GM03348 (cell line): Measurements from ENCODE around the gene SLC35D3.
"Not testable (repeated sequence)": the region's sequence is repeated elsewhere in the genome, so short reads cannot be mapped to it uniquely, and the experiment has no call there.

Experiments
- DNase-seq: peaks from one replicate; pipeline ENCODE4 v3.0.0; 2012; ENCODE audit warnings: low spot score

SLC35D3 gene

DNA sequence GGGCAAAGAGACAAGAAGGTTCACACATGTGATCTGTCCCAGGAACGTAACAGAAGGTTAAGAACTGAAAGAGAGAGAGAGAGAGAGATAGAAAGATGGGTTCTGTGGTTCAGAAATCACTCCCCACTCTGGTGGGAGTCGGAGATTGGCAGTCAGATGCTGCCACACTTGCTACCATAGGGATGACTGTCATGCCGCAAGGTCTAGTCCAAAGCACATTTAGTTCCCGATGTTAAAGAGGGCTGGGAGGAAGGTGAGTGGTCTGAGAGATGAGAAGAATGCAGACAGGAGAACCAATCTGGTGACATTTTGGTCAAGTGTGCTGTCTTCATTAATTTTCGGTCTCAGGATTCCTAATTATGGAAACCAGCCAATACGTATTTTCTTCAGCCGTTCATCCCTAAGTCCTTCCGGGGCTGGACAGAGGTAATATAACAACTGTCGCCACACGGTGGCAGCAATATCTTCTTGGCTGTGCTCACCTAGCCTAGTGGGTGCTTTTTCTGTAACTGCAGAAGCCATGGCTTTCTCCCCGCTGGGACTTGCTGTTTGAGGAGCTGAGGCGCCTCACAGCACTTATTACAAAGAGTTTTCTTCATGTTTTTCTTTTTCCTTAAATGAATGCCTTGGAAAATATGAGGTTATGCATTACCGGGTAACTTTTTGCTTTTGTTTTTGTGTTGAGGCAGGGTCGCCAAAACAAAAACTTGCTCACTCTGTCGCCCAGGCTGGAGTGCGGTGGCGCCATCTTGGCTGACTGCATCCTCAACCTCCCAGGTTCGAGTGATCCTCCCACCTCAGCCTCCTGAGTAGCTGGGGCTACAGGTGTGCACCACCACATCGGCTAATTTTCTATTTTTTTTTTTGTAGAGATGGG lies 46.0 kb downstream of the SLC35D3 start:
- peak; percentile 82 for DNase-seq

DNA sequence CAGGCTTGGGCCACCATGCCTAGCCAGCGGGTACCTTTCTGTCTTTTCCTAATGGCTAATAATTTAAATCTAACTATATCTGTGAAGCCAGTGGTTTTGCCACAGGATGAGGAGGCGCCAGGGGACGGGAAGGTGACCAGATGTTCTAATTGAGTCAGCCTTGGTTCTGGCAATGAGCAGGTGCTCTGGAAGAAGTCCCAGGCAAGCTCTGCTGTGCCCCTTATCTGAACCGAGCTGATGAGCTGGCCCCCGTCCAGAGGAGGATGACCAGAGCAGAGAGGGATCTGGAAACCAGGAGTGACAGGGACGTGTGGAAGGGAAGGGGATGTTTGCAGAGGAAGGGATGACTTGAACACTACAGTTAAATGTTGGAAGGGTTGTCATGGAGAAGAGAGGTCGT lies 46.7 kb downstream of the SLC35D3 start:
- DNase-seq: no peak

DNA sequence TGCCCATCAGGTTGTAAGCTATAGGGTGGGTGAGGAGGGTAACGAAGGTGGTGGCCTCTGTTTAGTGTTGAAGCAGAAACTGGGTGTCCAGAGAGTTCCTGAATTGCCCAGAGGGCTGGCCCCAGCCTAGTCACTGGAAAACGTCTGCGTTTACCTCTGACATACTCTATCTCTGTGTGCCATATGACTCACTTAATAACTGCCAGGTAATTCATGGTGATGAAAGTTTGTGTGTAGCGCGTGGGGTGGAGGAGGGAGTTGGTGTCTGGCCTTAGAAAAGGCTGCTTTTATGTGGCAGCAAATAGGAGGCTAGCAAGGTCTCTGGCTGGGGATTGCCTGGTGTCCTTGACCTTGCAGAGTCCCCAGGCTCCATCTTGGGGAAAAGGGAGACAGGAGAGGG lies 47.3 kb downstream of the SLC35D3 start:
- no peak for DNase-seq

DNA sequence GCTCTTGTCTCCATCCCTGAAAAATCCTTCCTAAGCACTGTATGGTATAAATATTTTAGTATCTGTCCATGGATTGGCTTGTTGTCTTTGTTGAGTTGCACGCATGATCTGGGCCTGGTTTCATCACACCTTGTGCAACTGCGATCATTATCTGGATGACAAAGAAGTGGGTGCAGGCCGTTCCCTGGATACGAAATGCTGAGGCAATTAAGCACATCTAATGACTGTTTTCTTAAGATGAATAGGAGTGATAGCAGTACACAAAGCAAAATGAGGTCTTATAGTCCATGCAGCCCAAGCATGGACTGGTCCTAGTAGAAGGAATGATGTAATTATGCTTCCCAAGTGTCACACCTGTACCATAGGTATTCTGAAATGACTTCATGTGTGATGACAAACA lies 47.8 kb downstream of the SLC35D3 start:
- no peak for DNase-seq

DNA sequence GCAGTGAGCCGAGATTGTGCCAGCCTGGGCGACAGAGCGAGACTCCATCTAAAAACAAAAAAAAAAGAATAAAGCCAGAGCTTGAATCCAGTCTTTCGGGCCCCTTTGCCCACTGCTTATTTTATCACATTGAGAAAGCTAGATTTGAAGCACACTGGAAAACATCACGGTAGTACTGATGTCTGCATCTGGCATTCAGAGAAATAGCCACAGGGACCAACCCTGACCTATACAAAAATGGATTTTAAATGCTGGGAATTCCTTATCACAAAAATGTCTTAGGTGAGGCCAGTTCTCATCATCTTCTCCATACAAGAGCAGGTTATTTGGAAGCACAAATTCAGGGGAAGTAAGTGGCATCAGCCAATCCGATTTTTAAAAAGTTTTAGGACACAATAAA lies 49.5 kb downstream of the SLC35D3 start:
- no peak for DNase-seq

DNA sequence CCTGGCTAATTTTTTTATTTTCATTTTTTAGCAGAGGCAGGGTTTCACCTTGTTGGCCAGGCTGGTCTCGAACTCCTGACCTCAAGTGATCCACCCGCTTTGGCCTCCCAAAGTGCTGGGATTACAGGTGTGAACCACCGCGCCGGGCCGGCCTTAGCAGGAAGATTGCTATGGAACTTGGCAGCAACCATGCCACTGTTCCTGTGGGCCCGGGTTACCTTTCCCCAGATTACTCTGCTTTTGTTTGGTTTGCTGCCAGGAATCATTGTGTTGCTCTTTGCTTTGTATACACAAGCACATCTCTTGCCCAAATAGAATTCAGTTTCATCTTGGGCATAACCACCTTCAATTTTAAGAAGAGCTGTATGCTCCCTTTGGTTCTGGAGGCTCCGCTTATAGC lies 51.7 kb downstream of the SLC35D3 start:
- not testable (repeated sequence) for DNase-seq
